Endodermal cell (in vitro differentiated cells): ENCODE measurements around the gene MLLT6. TPM values are rescaled to one million over a fixed set of nuclear protein-coding genes. Genes with fewer than 3 reads are reported as not detected.
"Not testable (repeated sequence)": the region's sequence is repeated elsewhere in the genome, so short reads cannot be mapped to it uniquely, and the experiment has no call there.

Experiments used
- DNase-seq: peaks from one replicate; pipeline ENCODE4 v3.0.0-alpha.2; 2017
- H3K27ac ChIP-seq: 2 replicates; pipeline ENCODE4 v1.5.1; 2013; ENCODE audit warnings: mild to moderate bottlenecking, low read depth, low read length, moderate library complexity
- H3K27me3 ChIP-seq: 2 replicates; pipeline ENCODE4 v1.6.1; 2013; ENCODE audit warnings: mild to moderate bottlenecking, low read length, moderate library complexity; ENCODE audit not compliant: insufficient read depth, control insufficient read depth, poor library complexity, severe bottlenecking
- H3K36me3 ChIP-seq: 2 replicates; pipeline ENCODE4 v1.7.0; 2013; ENCODE audit warnings: mild to moderate bottlenecking, low read length, moderate library complexity; ENCODE audit not compliant: control insufficient read depth, insufficient read depth
- H3K4me1 ChIP-seq: one replicate; pipeline ENCODE4 v1.7.0; 2013; ENCODE audit warnings: low read length; ENCODE audit not compliant: control insufficient read depth, insufficient read depth
- H3K4me3 ChIP-seq: 2 replicates; pipeline ENCODE4 v1.5.1; 2013; ENCODE audit warnings: mild to moderate bottlenecking, low read length, moderate library complexity
- H3K9ac ChIP-seq: 2 replicates; pipeline ENCODE4 v1.6.1; 2013; ENCODE audit warnings: mild to moderate bottlenecking, low read length, moderate library complexity; ENCODE audit not compliant: poor library complexity, severe bottlenecking; ENCODE audit errors: extremely low read depth
- H3K9me3 ChIP-seq: 2 replicates; pipeline ENCODE4 v1.6.1; 2013; ENCODE audit warnings: mild to moderate bottlenecking, low read length, moderate library complexity; ENCODE audit not compliant: control insufficient read depth
- H3K27ac Mint-ChIP-seq: 2 replicates; pipeline ENCODE4 v1.8.0; 2020; ENCODE audit warnings: mixed read lengths
- H3K27me3 Mint-ChIP-seq: 2 replicates; pipeline ENCODE4 v1.8.0; 2021; ENCODE audit warnings: mild to moderate bottlenecking, mixed read lengths; ENCODE audit not compliant: insufficient read depth
- H3K36me3 Mint-ChIP-seq: 2 replicates; pipeline ENCODE4 v1.8.0; 2020; ENCODE audit warnings: low read depth, mixed read lengths
- H3K4me1 Mint-ChIP-seq: 2 replicates; pipeline ENCODE4 v1.8.0; 2020; ENCODE audit warnings: mixed read lengths
- H3K4me3 Mint-ChIP-seq: 2 replicates; pipeline ENCODE4 v1.8.0; 2020; ENCODE audit warnings: mild to moderate bottlenecking, moderate library complexity, mixed read lengths
- H3K9me3 Mint-ChIP-seq: 2 replicates; pipeline ENCODE4 v1.8.0; 2020; ENCODE audit warnings: mild to moderate bottlenecking, mixed read lengths
- CTCF ChIP-seq: fragments of 200-600 bp; sonication (generic); conservative IDR thresholded peaks from 2 replicates; pipeline ENCODE4 v1.5.0; 2021; ENCODE audit warnings: antibody characterized with exemption, mild to moderate bottlenecking
- WGBS, 2 experiments: methylation state at CpG; one replicate each; pipeline versions ENCODE4 v1.1.5 to v1.1.7; 2013; ENCODE audit warnings: missing lambda C conversion rate in 2 of 2, mixed read lengths in 1 of 2; ENCODE audit not compliant: insufficient coverage in 1 of 2, insufficient read length in 1 of 2; 5-methylcytosine and 5-hydroxymethylcytosine counted together
- total RNA-seq, 2 donors: library from RNA; stranded (reverse); fragmentation: NEBNext Ultra II Directional in 1 of 2; extraction: Animal tissue kit (Norgen Biotek cat#: 25700) in 1 of 2; gene quantifications; 2 replicates in 1 of 2; 3 replicates in 1 of 2; pipeline ENCODE4 v1.2.1, GENCODE V29; 2021

Gene MLLT6
- total RNA-seq, 2 donors from 2014 or later = 112 to 127 TPM

- Mint-ChIP-seq H3K36me3 (peaks cover 49% of the 10 kb centered on the region), H3K27ac (no peak overlapping the region), H3K9me3 (no peaks in the 10 kb centered on the region), H3K4me1 (peaks cover 2% of the 10 kb centered on the region), H3K4me3 (no peak overlapping the region), H3K27me3 (peaks cover 3% of the 10 kb centered on the region)
- H3K27me3 ChIP-seq = no peaks in the 10 kb centered on the region
- no peak overlapping the region for H3K9ac ChIP-seq
- TF ChIP-seq CTCF = no peak
- no peak for DNase-seq
- 94% methylated on average over 16 of the region's 16 CpGs; no CpG with 5 or more reads in 1 of the 2 experiments for WGBS, 2 experiments
- H3K4me1 ChIP-seq = no peaks in the 10 kb centered on the region
- H3K4me3 ChIP-seq = no peak overlapping the region
- peaks cover 56% of the 10 kb centered on the region for H3K36me3 ChIP-seq
- H3K27ac ChIP-seq = no peak overlapping the region
- H3K9me3 ChIP-seq = no peaks in the 10 kb centered on the region
These were observed 16.7 kb downstream of the MLLT6 start for GRCh38 chr17:38721802-38722201.

- H3K4me1 Mint-ChIP-seq = no peaks in the 10 kb centered on the region
- DNase-seq = no peak
- Histone ChIP-seq H3K4me1 (no peaks in the 10 kb centered on the region), H3K27me3 (no peaks in the 10 kb centered on the region), H3K4me3 (no peak overlapping the region), H3K27ac (no peak overlapping the region), H3K9me3 (no peaks in the 10 kb centered on the region), H3K36me3 (peaks cover 39% of the 10 kb centered on the region), H3K9ac (no peak overlapping the region)
- peaks cover 7% of the 10 kb centered on the region for H3K27me3 Mint-ChIP-seq
- no peak overlapping the region for H3K4me3 Mint-ChIP-seq
- WGBS, 2 experiments = 88 to 96% methylated on average over 8 to 16 of the region's 16 CpGs
- H3K27ac Mint-ChIP-seq = no peak overlapping the region
- TF ChIP-seq CTCF = no peak
- H3K36me3 Mint-ChIP-seq = peaks cover 34% of the 10 kb centered on the region
- H3K9me3 Mint-ChIP-seq = no peaks in the 10 kb centered on the region
These were observed 19.4 kb downstream of the MLLT6 start for GRCh38 chr17:38724337-38724988.

GRCh38 chr17:38725066-38725465 lies 20.0 kb downstream of the MLLT6 start:
- TF ChIP-seq CTCF = no peak
- Histone ChIP-seq H3K27ac (no peak overlapping the region), H3K36me3 (peaks cover 39% of the 10 kb centered on the region), H3K4me1 (no peaks in the 10 kb centered on the region), H3K9ac (no peak overlapping the region), H3K27me3 (no peaks in the 10 kb centered on the region), H3K4me3 (no peak overlapping the region), H3K9me3 (no peaks in the 10 kb centered on the region)
- Mint-ChIP-seq H3K4me3 (no peak overlapping the region), H3K4me1 (no peaks in the 10 kb centered on the region), H3K9me3 (no peaks in the 10 kb centered on the region), H3K27me3 (peaks cover 7% of the 10 kb centered on the region), H3K27ac (no peak overlapping the region), H3K36me3 (peaks cover 32% of the 10 kb centered on the region)
- 90 to 91% methylated on average over 10 of the region's 10 CpGs for WGBS, 2 experiments
- no peak for DNase-seq

- peaks cover 31% of the 10 kb centered on the region for H3K36me3 ChIP-seq
- H3K4me3 Mint-ChIP-seq, H3K27ac Mint-ChIP-seq, H3K9ac ChIP-seq, H3K27ac ChIP-seq, H3K4me1 ChIP-seq, DNase-seq, H3K4me1 Mint-ChIP-seq, H3K27me3 ChIP-seq, H3K27me3 Mint-ChIP-seq, H3K9me3 Mint-ChIP-seq, H3K4me3 ChIP-seq, H3K9me3 ChIP-seq: not testable (repeated sequence)
- peaks cover 25% of the 10 kb centered on the region for H3K36me3 Mint-ChIP-seq
- 92% methylated on average over 7 of the region's 8 CpGs; no CpG with 5 or more reads in 1 of the 2 experiments for WGBS, 2 experiments
These were observed 21.1 kb downstream of the MLLT6 start for GRCh38 chr17:38726145-38726544.
